DMS53 treated with DMSO at 0.1 percent for 48 hours (cell line): ENCODE results near the gene NFKB1.
A peak's percentile ranks its signal among the peaks of the same experiment; 100 is the strongest.

ENCODE experiments used
- DNase-seq: peaks from one replicate; lab custom pipeline; 2025; ENCODE audit not compliant: unreplicated experiment; lab: John Stamatoyannopoulos, UW

The NFKB1 gene

DNA sequence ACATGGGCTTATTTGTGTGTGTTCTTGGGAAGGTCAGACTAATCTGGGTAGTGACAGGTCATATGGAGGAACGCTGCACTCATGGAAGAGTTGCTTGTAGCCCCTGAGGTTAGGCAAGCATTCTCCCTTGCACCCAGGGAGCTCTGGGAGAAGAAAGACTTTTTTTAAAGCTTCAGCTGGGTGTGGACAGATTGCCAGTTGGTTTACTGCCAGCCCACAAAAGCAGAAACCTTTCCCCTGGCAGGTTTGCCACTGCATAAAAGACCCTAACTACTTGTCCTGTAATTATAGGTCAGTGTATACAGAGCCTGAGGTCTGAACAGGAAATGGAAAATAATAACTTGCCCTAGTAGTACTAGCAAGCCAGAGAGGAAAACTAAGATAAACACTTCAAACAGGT is 7.4 kb upstream of the NFKB1 start:
- peak; percentile 26 for DNase-seq

GRCh38 chr4:102494603-102495002 is 6.6 kb upstream of the NFKB1 start:
- no peak for DNase-seq

- DNase-seq: no peak
Measured at GRCh38 chr4:102497986-102498385, 3.2 kb upstream of the NFKB1 start.

DNA sequence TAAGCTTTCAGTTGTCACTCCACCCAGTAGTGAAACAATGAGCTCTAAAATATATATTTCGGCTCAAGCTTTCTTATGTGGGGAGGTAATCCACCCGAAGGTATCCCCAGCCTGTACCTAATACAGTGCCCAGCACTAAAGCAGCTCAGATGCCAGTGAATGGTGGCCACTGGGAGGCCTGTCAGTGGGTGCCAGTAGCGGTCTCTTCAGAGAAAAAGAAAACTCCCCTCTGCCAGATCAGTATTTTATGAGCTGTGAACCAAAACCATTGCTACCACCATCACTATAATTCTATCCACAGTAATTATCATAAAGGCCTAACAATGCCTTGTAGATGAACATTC is 835 bp upstream of the NFKB1 start:
- no peak for DNase-seq

DNA sequence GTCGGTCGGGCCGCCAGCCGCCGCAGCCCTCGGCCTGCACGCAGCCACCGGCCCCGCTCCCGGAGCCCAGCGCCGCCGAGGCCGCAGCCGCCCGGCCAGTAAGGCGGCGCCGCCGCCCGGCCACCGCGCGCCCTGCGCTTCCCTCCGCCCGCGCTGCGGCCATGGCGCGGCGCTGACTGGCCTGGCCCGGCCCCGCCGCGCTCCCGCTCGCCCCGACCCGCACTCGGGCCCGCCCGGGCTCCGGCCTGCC is 213 bp downstream of the NFKB1 start:
- no peak for DNase-seq

DNA sequence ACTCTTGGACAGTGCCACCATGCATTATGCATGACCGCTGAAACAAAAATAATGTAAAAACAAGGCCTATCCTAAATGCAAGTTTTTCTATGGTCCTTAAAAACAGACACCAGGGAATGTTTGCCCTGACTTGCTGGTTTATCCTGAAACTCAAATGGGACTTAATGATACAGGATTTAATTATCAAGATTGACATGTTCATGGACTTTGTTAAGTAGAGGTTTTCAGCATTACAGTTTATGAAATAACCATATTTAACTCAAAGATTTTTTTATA is 1.3 kb downstream of the NFKB1 start:
- DNase-seq: no peak

GRCh38 chr4:102503301-102503746 is 2.2 kb downstream of the NFKB1 start:
- peak; percentile 20 for DNase-seq

DNA sequence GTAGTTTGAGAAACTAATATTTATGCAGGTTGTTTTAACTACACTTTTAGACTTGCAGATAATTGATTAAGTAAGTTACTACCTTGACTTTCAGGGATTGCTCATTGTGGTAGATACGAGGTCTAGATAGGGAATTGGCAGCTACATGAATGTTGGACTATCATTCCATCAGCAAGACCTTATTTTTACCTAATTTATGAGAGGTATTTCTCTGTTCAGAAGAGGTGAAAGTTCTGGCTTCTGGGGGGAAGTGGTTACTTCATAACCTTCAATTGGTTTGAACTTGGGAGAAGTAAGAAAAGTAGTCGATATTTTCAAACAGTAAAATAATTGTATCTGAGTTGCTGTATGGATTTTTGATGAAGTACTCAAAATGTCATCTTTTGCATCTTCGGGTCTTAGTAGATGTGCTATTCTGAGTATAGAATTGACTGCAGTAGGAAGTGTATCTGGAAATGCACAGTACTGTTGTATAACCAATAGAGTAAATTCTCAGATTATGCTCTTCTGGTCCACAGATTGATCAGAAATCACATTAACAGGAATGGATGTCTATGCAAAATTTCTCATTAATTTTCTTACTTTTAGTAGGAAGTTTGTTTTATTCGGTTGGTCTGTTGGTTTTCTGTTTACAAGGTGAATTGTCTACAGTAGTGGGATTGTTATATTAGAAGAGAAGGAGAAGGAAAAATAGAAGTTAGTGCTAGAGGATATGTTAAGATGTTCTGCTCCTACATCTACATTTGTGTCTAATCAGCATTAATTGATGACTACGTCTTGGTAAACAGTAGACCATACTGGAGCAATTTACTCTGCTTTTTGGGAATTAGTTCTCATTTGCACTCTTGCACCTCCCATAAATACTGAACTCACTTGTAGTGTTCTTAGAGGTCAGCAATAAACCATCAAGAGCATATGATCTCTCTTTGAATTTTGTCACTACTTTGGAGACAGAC is 3.0 kb downstream of the NFKB1 start:
- DNase-seq: no peak

DNA sequence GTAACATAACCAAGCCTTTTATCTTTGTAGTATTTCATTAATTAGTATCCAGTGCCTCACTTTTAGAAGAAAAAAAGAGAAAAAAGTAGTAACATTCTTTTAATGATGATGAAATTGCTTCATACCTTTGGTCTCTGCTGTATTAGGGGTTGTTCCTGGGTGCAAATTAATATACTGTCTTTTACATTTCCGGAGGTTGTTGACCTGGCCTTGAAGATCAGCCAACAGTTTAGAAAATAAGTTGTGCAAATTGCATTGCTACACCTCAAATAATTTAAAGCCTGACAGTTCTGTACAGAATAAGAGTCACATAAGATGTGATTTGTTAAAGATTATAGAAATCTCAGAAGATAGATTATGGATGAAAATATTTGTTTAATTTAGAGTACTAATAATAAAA is 3.8 kb downstream of the NFKB1 start:
- DNase-seq: no peak

DNA sequence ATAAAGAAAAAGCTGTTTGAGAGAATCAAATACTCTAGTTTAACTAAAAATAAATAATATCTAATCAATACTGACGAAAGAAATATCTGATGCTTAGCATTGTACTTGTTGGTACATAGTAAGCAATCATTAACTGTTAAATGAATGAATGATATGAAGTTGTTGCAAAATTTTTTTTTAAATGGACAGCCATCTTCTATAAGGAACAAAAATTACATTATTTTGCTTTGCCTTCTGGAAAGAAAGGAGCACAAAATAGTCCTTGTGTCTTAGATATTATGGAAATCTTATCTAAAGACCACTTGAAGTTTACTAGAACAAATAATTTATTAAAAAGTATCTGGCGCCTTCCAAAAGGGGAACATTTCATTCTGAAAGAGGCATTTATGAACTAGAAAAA is 4.5 kb downstream of the NFKB1 start:
- DNase-seq: no peak

GRCh38 chr4:102506523-102506922 is 5.4 kb downstream of the NFKB1 start:
- DNase-seq: no peak

- no peak for DNase-seq
Measured at GRCh38 chr4:102511830-102512605, 10.9 kb downstream of the NFKB1 start.

DNA sequence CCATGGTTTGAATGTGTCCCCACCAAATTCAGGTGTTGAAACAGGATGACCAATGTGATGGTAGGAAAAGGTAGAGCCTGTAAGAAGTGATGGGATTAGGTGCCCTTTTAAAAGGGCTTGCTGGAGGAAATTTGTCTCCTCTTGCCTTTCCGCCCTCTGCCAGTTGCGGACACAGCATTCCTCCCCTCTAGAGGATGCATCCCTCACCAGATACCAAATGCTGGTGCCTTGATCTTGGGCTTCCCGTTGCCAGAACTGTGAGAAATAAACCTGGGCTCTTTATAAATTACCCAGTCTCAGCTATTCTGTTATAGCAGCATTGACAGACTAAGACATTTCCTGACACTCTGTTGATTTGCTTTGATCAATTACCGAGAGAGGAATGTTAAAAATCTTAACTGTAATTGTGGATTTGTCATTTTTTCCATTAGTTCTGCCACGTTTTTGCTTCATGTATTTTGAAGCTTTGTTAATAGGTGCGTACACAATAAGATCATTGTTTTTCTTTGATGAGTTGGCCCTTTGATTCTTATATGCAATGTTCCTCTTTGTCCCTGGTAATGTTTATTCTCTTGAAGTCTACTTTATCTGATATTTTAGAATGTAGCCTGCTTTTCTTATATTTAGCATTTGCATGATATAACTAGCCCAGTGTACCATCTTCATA is 13.3 kb downstream of the NFKB1 start:
- DNase-seq: no peak

DNA sequence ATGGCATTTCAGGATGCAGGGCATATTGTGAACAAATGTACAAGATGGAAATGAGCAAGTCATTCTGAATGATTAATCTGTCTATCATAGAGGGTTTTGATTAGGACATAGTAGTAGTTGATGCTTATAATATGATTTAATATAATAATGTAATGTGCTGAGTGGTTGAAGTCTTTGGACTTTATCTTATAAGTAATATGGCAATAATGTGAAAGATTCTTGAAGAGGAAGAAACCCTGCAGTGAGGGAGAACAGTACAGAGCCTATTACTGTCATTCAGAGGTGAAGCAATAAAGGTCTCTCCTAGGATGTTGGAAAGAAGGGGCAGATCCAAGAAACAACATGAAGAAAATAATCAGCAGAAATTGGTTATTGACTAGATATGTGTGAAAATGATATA is 16.6 kb downstream of the NFKB1 start:
- DNase-seq: no peak

DNA sequence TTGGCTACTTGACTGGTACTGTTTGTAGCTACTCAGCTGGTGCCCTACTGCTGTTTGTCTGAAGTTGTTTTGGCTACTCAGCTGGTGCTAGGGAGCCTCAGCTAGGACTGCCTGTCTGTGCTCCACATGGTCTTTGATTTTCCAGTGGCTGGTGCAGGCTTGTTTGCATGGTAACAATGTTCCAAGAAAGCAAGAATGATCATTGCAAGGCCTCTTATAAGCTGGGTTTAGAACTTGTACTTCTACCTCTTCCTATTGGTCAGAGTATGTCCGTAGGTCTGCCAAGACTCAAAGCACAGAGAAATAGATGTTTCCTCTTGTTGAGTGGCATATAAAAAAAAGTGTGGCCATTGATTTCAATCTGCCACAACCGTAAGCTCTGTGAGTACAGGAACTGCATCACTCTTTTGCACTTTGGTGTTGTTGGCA is 17.6 kb downstream of the NFKB1 start:
- no peak for DNase-seq

DNA sequence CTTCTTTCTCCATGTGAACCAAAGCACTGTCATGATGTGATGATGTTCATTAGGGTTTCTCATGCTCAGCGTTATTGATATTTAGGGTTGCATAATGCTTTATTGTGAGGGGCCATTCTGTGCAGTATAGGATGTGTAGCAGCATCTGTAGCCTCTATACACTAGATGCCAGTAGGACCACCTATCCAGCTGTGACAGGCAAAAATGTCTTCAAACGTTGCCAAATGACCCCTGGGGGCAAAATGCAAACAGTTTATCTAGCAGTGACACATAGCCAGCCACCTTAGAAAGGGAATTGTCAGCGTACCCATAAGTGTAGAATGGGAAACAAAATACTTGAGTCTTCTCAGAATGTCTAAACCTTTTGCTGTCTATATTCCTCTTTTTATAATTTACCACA is 18.8 kb downstream of the NFKB1 start:
- no peak for DNase-seq

GRCh38 chr4:102521570-102521969 is 20.4 kb downstream of the NFKB1 start:
- no peak for DNase-seq

DNA sequence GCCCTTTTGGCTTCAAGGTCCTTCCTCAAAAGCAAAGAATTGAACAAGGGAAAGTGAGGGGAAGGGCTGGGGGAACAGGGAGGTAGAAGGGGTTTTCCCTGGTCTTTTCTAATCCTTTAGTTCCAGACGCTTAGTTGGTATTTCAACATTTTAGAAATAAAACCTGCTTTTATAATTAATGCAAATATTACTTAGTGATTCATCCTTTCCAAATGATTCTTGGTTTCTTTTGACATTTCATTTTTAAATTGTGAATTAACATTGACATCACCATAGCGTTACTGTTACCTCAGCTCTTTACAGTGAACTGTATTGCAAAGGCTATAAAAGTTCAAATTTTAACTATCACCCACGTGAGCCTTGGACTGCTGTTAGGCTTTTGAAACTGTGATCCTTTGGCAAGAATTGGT is 20.9 kb downstream of the NFKB1 start:
- no peak for DNase-seq

DNA sequence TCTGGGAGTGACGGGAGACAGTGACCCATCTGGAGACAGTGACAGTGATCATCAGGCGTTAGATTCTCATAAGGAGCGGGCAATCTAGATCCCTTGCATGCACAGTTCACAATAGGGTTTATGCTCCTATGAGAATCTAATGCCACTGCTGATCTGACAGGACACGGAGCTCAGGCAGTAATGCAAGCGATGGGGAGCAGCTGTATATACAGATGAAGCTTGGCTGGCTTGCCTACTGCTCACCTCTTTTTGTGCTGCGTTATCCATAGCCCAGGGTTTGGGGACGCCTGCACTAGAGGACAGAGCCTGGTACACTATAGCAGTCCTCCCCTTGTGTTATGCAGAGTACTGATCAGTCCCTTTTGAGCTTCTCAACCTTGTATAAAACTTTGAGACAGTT is 23.5 kb downstream of the NFKB1 start:
- DNase-seq: no peak

DNA sequence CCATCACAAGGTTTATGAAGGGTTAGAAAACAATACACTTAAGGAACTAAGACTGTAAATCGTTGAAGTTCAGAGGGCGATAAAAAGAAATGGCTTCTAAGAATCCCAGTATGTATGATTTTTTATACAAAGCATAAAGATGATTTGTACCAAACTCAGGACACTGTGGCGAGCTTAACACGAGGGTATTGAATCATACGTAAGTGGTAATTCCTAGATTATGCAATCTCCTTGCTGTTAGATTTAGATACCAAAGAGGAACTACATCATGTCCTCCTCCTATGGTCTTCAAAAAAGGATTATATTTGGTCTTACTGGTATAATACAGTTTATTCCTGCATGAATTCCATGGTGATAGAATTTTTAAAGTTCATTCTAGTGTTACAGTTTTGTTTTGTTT is 23.9 kb downstream of the NFKB1 start:
- DNase-seq: no peak

DNA sequence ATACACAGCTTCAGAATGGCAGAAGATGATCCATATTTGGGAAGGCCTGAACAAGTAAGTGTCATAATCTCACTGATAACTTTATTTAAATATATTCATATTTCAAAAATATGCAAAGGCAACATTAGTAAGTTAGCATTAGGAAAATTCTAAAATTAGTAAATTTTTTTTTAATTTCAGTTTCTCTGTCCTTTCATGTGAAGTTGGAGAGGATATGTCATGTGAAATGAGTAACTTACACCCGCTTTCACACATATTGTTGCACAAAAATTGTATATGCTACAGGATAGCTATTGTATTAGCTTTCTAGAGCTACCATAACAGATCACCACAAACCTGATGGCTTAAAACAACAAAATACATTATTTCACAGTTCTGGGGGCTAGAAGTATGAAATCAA is 24.3 kb downstream of the NFKB1 start:
- DNase-seq: no peak

GRCh38 chr4:102526532-102526931 is 25.4 kb downstream of the NFKB1 start:
- no peak for DNase-seq
